ENCODE results near the gene CPNE7. TPM values are rescaled to one million over a fixed set of nuclear protein-coding genes. Genes with fewer than 3 reads are reported as not detected.

CPNE7 gene
- total and polyA plus RNA-seq, 10 of the 15 experiments (the other 5 are each of a cell fraction or from before 2014, with no cell fraction given), result 0.29 to 46.9 (median 17.5) TPM

DNA sequence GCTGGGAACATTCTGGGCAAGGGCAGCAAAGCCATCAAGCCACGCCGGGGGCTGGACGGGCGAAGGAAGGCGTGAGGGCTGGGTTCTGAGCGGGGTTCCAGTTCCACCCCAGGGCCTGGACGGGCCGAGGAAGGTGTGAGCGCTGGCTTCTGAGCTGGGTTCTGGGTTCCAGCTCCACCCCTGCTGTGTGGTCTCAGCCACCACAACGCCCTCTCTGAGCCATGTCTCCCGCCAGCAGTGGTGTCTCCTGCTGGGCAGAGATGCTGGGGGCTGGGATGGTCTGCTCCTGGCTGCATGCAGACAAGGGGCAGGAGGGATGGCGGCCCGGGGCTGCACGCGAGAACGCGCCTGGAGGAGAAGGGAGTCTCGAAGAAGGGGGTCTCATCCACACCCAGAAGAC, 3.9 kb upstream of the CPNE7 start:
- no peaks in the 10 kb centered on the region for H3K79me2 ChIP-seq (ENCODE audit: control insufficient read depth, insufficient read depth, low read length)
- H3K27ac ChIP-seq (ENCODE audit: control insufficient read depth, insufficient read depth), result no peak overlapping the region
- BruUV-seq (replicated peaks), result no TSS peak
- TF ChIP-seq HCFC1 (IDR thresholded peaks at IDR 0.05; ENCODE audit: low read length), result no peak
- TF ChIP-seq CHD1 (IDR thresholded peaks at IDR 0.05; ENCODE audit: low read depth, low read length), result no peak
- TF ChIP-seq CUX1 (IDR thresholded peaks at IDR 0.05; ENCODE audit: insufficient replicate concordance, low read depth, low read length), result no peak
- TF ChIP-seq KDM1A (IDR thresholded peaks at IDR 0.05; ENCODE audit: borderline replicate concordance), result no peak
- TF ChIP-seq, protein P1, sequence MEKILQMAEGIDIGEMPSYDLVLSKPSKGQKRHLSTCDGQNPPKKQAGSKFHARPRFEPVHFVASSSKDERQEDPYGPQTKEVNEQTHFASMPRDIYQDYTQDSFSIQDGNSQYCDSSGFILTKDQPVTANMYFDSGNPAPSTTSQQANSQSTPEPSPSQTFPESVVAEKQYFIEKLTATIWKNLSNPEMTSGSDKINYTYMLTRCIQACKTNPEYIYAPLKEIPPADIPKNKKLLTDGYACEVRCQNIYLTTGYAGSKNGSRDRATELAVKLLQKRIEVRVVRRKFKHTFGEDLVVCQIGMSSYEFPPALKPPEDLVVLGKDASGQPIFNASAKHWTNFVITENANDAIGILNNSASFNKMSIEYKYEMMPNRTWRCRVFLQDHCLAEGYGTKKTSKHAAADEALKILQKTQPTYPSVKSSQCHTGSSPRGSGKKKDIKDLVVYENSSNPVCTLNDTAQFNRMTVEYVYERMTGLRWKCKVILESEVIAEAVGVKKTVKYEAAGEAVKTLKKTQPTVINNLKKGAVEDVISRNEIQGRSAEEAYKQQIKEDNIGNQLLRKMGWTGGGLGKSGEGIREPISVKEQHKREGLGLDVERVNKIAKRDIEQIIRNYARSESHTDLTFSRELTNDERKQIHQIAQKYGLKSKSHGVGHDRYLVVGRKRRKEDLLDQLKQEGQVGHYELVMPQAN (conservative IDR thresholded peaks at IDR 0.05), result no peak
- no peak overlapping the region for H3K4me3 ChIP-seq
- ChIA-PET SMC1A (ENCODE audit: uncharacterized antibody, unreplicated experiment) (no interaction called here), RAD21 (ENCODE audit: unreplicated experiment) (no interaction called here), POLR2A (no interaction called here), CTCF (interaction anchor here (0.7 to 1.4 kb wide), 3 partner anchors 115 to 195 kb away, joined by 3 read pairs; partner anchors contain the start of gene CDK10)
- ATAC-seq (no peak), DNase-seq (ENCODE audit: low read depth, low spot score) (no peak), FAIRE-seq (no peak)
- no peak overlapping the region for H2AFZ ChIP-seq (ENCODE audit: control insufficient read depth, low read depth, low read length)
- 68% methylated on average over 18 of the region's 18 CpGs for WGBS (ENCODE audit: insufficient coverage, insufficient replicate concordance, low lambda C conversion rate, missing lambda C conversion rate)
- intact Hi-C loops (cut with micrococcal nuclease; ENCODE audit: unreplicated experiment), result no loop called here
- H3K4me2 ChIP-seq (ENCODE audit: control insufficient read depth, insufficient read depth), result no peak overlapping the region
- peaks cover 15% of the 10 kb centered on the region for H3K4me1 ChIP-seq (ENCODE audit: control insufficient read depth, insufficient read depth, low read length)
- no peak overlapping the region for H3K9ac ChIP-seq (ENCODE audit: control insufficient read depth, insufficient read depth, low read length)
- H3K36me3 ChIP-seq (ENCODE audit: control insufficient read depth in 2 of 2, insufficient read depth in 2 of 2, low read length in 1 of 2), result no peaks in the 10 kb centered on the region
- no peaks in the 10 kb centered on the region; a peak in 1 of 4 replicates for H3K27me3 ChIP-seq (replicated peaks in 1 of 2; ENCODE audit: control insufficient read depth in 2 of 2, insufficient read depth in 2 of 2, low read length in 1 of 2)
- in situ Hi-C loops (cut with MboI), result no loop called here
- no peaks in the 10 kb centered on the region for H4K20me1 ChIP-seq (ENCODE audit: control insufficient read depth, insufficient read depth)
- H3K9me3 ChIP-seq (replicated peaks; ENCODE audit: control insufficient read depth, insufficient read depth, low read length), result no peaks in the 10 kb centered on the region

All from GM12878 (cell line).